PC-3 (cell line): ENCODE data around the gene MYO1F.

Experiments used
- CTCF ChIP-seq: fragments of 300-600 bp; sonication (generic); conservative IDR thresholded peaks from 2 replicates; pipeline ENCODE4 v1.5.1; 2017; ENCODE audit warnings: antibody characterized with exemption, low read depth, mild to moderate bottlenecking, low read length
- EZH2 ChIP-seq: fragments of 300-600 bp; sonication (generic); IDR thresholded peaks from one replicate; pipeline ENCODE4 v1.6.1; 2017; ENCODE audit warnings: antibody characterized with exemption, mild to moderate bottlenecking, low read length; ENCODE audit not compliant: unreplicated experiment

GRCh38 chr19:8601796-8602195 is 24.6 kb upstream of the MYO1F start:
- TF ChIP-seq CTCF, result no peak
- TF ChIP-seq EZH2, result no peak
